Mesothelial cell of epicardium (in vitro differentiated cells): ENCODE results near the gene NAGPA. TPM values are rescaled to one million over a fixed set of nuclear protein-coding genes. Genes with fewer than 3 reads are reported as not detected.

Source experiments
- DNase-seq, 2 experiments: peaks; one replicate each; pipeline ENCODE4 v3.0.0; 2021; ENCODE audit warnings: low spot score in 2 of 2; ENCODE audit not compliant: unreplicated experiment in 2 of 2
- H3K27ac Mint-ChIP-seq: 2 replicates; pipeline ENCODE4 v1.8.0; 2021; ENCODE audit warnings: mixed read lengths
- H3K27me3 Mint-ChIP-seq: 2 replicates; pipeline ENCODE4 v1.8.0; 2021; ENCODE audit warnings: low read depth, mixed read lengths
- H3K36me3 Mint-ChIP-seq: 2 replicates; pipeline ENCODE4 v1.8.0; 2021; ENCODE audit warnings: mixed read lengths
- H3K4me1 Mint-ChIP-seq: 2 replicates; pipeline ENCODE4 v1.8.0; 2021; ENCODE audit warnings: mixed read lengths
- H3K4me3 Mint-ChIP-seq: 2 replicates; pipeline ENCODE4 v1.8.0; 2021; ENCODE audit warnings: mild to moderate bottlenecking, moderate library complexity, mixed read lengths
- H3K9me3 Mint-ChIP-seq: 2 replicates; pipeline ENCODE4 v1.8.0; 2021; ENCODE audit warnings: mixed read lengths
- total RNA-seq: library from RNA; stranded (reverse); gene quantifications from 3 replicates; pipeline ENCODE4 v1.2.1, GENCODE V29; 2021
- TF ChIP-seq, protein P1 (sequence below): fragments of 200-600 bp; sonication (generic); IDR thresholded peaks from one replicate; pipeline ENCODE4 v1.5.0; 2021; ENCODE audit warnings: antibody characterized with exemption; ENCODE audit not compliant: unreplicated experiment

NAGPA gene
- total RNA-seq, 1 donor from 2014 or later: 12.6 TPM

DNA sequence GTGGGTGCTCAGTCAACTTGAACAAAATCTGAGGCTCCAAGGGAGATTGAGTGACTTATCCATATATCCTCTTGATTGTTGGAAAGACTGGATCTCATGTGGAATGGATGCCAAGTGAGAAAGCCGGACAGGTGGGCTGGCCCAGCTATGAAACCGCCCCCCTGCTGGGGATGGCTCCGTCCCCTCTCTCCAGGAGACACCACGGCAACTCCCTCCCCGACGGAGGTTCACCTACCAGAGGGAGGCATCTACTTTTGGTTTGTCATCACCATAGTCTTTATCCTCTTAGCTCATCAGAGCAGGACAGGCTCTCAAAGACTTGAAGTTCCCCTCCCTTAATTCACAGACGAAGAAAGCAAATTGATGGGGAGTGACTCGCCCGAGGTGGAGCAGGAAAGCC lies 36.1 kb upstream of the NAGPA start:
- Mint-ChIP-seq H3K4me1 (peaks cover 17% of the 10 kb centered on the region), H3K36me3 (peaks cover 4% of the 10 kb centered on the region), H3K9me3 (no peaks in the 10 kb centered on the region), H3K27me3 (peaks cover 14% of the 10 kb centered on the region), H3K27ac (no peak overlapping the region), H3K4me3 (no peak overlapping the region)
- TF ChIP-seq, protein P1, sequence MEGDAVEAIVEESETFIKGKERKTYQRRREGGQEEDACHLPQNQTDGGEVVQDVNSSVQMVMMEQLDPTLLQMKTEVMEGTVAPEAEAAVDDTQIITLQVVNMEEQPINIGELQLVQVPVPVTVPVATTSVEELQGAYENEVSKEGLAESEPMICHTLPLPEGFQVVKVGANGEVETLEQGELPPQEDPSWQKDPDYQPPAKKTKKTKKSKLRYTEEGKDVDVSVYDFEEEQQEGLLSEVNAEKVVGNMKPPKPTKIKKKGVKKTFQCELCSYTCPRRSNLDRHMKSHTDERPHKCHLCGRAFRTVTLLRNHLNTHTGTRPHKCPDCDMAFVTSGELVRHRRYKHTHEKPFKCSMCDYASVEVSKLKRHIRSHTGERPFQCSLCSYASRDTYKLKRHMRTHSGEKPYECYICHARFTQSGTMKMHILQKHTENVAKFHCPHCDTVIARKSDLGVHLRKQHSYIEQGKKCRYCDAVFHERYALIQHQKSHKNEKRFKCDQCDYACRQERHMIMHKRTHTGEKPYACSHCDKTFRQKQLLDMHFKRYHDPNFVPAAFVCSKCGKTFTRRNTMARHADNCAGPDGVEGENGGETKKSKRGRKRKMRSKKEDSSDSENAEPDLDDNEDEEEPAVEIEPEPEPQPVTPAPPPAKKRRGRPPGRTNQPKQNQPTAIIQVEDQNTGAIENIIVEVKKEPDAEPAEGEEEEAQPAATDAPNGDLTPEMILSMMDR: no peak
- DNase-seq: no peak

GRCh38 chr16:5069048-5069447 lies 35.3 kb upstream of the NAGPA start:
- TF ChIP-seq, protein P1: no peak
- Mint-ChIP-seq H3K27ac (no peak overlapping the region), H3K4me1 (peaks cover 17% of the 10 kb centered on the region), H3K27me3 (peaks cover 18% of the 10 kb centered on the region), H3K9me3 (no peaks in the 10 kb centered on the region), H3K4me3 (no peak overlapping the region), H3K36me3 (peaks cover 2% of the 10 kb centered on the region)
- DNase-seq: no peak

- Mint-ChIP-seq H3K36me3 (no peaks in the 10 kb centered on the region), H3K4me3 (no peak overlapping the region), H3K4me1 (no peaks in the 10 kb centered on the region), H3K9me3 (no peaks in the 10 kb centered on the region), H3K27me3 (peaks cover 35% of the 10 kb centered on the region), H3K27ac (no peak overlapping the region)
- no peak for DNase-seq
- TF ChIP-seq, protein P1: no peak
These were observed 32.8 kb upstream of the NAGPA start for GRCh38 chr16:5066511-5066910.

DNA sequence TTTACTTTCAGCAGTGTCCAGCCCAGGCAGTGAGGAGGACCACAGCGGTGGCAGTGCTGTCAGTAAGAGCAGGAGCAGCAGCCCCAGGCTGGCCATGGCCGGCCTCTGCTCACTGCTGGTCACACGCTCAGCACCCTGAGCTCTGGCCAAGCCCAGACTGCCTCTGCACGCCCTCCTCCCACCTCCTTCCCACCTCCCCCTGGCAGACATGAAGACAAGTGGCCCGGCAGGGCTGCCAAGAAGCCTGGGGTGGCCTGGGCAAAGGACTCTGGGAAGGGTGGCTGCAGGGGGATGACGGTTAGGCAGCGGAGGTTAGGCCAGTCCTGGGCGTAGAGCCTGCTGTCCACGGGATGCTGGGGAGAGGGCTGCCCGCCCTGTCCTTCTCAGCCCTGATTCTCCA lies 32.1 kb upstream of the NAGPA start, which contains the start of gene C16orf89:
Gene C16orf89, minus strand, starts transcription at position 144 of the 400 bp plus-strand sequence. Its CDS starts 48 bp downstream, at position 96.
- Mint-ChIP-seq H3K27me3 (peaks cover 36% of the 10 kb centered on the region), H3K36me3 (no peaks in the 10 kb centered on the region), H3K9me3 (no peaks in the 10 kb centered on the region), H3K4me1 (no peaks in the 10 kb centered on the region), H3K27ac (no peak within 1 kb of the TSS), H3K4me3 (no peak within 1 kb of the TSS)
- no peak for DNase-seq
- TF ChIP-seq, protein P1: no peak

DNA sequence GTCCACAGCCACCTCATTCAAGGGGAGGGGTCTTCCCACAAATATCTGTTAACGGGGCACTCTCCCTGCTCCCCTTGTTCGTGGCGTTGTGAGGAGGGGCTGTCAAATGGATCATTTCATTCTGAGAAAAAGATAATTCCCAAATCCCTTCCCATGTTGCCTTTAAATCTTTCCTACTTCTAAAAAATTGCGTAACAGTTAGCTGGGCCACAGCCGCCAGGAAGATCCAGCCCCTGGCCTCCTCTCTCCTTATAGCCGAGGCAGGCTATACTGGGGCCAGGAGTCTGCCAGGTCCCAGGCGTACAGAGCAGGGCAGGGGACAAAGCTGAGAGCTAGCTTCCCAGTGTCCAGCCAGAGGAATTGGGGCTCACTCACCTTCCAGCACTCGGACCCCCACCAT lies 31.6 kb upstream of the NAGPA start:
- Mint-ChIP-seq H3K9me3 (no peaks in the 10 kb centered on the region), H3K36me3 (no peaks in the 10 kb centered on the region), H3K4me3 (no peak overlapping the region), H3K27me3 (peaks cover 39% of the 10 kb centered on the region), H3K4me1 (no peaks in the 10 kb centered on the region), H3K27ac (no peak overlapping the region)
- TF ChIP-seq, protein P1: no peak
- DNase-seq: no peak

DNA sequence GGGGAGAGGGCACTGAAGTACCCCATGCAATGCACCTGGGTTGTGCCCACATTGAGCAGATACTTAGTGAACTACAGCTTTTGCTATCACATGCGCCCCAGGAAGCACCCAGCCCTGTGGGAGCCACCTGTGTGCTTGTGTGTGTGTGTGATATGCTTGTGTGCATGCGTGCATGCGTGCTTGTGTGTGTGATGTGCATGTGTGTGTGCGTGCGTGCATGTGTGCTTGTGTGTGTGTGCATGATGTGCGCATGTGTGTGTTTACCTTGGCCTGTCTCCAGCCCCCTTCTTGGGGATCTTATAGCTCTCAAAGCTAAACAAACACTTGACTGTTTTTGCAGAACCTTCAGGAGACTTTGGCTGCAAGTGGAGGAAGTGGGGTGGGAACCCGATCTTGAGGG lies 31.2 kb upstream of the NAGPA start:
- H3K9me3 Mint-ChIP-seq: no peaks in the 10 kb centered on the region
- no peak overlapping the region for H3K27ac Mint-ChIP-seq
- no peaks in the 10 kb centered on the region for H3K4me1 Mint-ChIP-seq
- no peaks in the 10 kb centered on the region for H3K36me3 Mint-ChIP-seq
- DNase-seq: no peak
- H3K27me3 Mint-ChIP-seq: peaks cover 39% of the 10 kb centered on the region
- H3K4me3 Mint-ChIP-seq: no peak overlapping the region
- TF ChIP-seq, protein P1: no peak
